HG02938 (cell line): ENCODE measurements around the gene NRXN2.
"Not testable (repeated sequence)": the region's sequence is repeated elsewhere in the genome, so short reads cannot be mapped to it uniquely, and the experiment has no call there.

Experiments used
- ATAC-seq: cut with Tn5 transposase; IDR thresholded peaks from one replicate; pipeline ENCODE4 v1.9.1; 2021; ENCODE audit warnings: mild to moderate bottlenecking, moderate library complexity; ENCODE audit not compliant: unreplicated experiment

Gene NRXN2

DNA sequence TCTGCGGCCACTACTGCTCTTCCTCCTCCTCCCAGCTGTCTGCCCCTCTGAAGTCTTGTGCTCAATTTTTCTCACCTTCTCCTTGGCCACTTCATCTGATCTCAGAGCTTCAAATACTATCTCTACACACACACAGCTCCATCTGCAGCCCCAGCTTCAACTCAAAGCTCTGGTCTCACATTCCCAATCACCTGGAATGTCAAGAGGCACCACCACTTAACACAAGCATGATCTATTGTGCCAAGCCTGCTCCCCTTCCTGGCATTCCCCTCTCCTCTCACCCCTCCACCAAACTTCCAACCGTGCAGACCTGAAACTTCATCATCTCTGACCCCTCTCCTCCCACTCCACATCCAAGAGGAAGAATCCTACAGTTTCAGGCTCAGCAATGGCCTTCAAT, 17.5 kb downstream of the NRXN2 start:
- no peak for ATAC-seq

- no peak for ATAC-seq
Measured at GRCh38 chr11:64703048-64703447, 19.9 kb downstream of the NRXN2 start.

- ATAC-seq, result not testable (repeated sequence)
Measured at GRCh38 chr11:64701956-64702355, 21.0 kb downstream of the NRXN2 start.

- ATAC-seq, result no peak
Measured at GRCh38 chr11:64698427-64698826, 24.6 kb downstream of the NRXN2 start.

- ATAC-seq, result no peak
Measured at GRCh38 chr11:64697663-64698375, 25.2 kb downstream of the NRXN2 start.

DNA sequence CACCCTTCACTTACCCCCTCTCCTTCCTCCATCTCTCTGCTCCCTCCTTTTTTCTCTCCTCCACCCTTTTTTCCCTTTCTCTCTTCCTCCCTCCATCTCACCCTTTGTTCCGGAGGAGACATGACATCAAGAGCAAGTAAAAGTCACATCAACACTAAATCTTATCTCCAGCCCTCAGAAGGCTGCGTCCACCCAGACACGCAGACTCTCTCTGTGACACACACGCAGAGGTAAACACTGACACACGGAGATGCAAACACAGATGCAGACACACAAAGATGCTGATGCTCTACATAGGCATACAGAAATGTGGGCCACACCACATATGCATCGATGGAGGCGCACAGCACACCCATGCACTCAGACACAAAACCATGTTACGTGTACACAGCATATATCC, 27.0 kb downstream of the NRXN2 start:
- no peak for ATAC-seq

DNA sequence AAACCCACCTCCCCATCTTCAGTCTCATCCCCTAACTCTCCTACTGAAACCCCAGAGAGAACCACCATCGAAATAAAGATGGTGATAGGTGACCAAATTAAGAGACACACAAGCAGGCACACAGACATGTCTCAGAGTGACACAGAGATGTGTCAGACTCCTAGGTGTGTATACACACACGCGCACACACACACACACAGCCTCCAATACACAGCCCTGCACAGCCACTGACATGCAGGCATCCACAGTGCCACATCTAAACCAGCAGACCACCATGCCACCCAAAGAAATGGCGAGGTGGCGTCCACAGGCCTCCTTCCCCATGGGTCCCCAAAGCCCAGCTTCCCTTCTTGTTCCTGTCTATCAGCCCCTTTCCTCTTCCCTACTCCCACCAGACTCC, 27.4 kb downstream of the NRXN2 start:
- no peak for ATAC-seq

DNA sequence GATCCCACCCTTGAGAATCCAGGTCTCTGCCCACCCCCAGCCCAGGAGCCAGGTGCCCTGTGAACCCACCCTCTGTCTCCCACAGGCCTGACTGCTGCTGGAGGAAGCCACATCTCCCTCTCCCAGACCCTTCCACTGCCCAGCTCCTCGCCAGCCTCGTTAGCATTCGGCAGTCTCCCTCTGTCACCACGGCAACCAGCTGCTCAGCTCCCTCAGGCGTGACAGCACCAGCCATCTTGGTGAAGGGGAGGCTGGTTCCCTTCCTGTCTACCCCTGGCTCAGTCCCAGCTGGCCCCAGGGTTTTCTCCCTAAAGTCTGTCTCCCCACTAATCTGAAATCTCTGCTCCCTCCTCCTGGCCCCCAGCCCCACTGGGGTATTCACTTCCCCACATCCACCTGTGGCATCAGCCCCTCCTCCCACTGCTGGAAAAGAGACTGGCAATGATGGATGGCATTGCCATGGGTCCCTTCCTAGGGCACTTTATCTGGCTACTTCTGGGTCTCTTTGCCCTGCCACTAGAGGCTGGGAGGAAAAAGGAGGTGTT, 28.1 kb downstream of the NRXN2 start:
- ATAC-seq, result no peak

GRCh38 chr11:64694026-64694755, 28.8 kb downstream of the NRXN2 start:
- no peak for ATAC-seq

GRCh38 chr11:64692764-64693331, 30.1 kb downstream of the NRXN2 start:
- no peak for ATAC-seq

- ATAC-seq, result no peak
Measured at GRCh38 chr11:64691543-64691942, 31.5 kb downstream of the NRXN2 start.

DNA sequence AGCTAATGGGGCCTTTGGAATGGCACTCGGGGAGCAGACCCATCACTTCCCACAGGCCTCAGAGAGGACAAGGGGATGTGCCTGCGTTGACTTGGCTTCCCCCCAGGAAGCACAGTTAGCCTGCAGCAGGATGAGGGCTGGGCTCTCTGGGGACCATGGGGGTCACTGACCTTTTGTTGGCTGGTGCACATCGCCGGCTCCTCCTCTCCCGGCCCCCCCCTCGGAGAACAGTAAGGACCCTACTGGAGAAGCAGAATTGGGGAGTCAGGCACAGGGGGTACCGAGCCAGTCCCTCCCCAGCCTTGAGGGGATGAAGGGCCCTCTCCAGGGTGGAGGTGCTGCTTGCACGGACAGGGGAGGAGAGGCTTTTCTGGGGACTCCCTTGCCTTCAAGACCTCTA, 32.8 kb downstream of the NRXN2 start:
- ATAC-seq, result no peak

GRCh38 chr11:64688534-64688982, 34.4 kb downstream of the NRXN2 start:
- peak; percentile 51 for ATAC-seq

DNA sequence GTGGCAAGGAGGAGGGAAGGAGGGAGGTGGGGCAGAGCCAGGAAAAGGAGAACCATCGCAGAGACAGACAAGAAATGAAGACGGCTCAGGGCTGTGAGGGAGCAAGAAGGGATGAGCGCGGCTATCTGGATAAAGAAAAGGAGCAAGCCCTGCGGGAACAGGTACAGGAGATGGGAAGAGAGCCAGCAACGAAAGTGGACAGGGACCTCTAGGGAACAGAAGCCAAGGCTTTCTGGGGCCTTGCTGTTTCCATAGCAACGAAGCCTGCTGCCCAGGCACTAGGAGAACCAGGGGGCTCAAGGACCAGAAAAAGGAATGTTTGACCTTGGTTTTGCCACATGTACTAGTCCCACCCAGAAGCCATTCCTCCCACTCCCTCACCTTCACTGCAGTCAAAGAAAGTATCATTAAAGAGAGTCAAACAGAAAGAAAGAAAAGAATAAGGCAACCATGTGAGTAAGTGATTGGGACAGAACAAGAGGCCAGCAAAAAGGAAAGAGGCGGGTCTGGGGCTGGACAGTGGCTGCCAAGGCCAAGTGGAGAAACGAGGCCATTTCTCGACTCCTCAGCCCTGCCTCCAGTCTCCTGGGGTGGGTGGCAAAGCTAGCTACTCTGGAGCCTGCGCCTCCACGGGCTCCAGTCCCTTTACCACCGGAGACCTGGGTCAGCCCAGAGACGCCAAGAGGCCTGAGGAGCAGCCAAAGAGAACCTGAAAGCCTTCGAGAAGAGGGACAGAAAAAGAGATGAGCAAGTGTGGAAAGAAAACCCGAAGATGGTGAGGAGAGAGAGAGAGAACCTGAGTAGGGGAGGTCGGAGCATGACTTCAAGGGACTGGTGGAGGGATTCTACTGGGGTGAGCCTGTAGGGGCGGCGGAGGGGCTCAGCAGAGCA, 35.1 kb downstream of the NRXN2 start:
- no peak for ATAC-seq

DNA sequence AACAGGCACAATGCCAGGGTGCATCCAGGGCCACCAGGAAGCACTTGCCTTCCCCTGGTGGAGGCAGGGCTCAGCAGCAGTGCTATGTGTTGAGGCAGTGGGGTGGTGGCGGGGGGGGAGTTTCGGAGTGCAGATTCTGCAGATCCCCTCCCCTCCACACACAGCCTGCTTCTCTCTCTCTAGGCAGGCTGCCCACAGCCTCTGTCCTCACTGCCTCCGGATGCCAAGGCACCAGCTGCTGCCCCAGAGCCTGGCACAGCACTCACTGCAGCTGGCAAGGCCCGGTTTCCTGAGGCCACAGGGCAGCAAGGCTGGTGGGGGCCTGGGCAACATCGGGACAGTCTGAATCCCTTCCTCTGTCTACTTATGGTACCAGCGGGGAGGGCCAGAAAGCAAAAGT, 35.8 kb downstream of the NRXN2 start:
- no peak for ATAC-seq

DNA sequence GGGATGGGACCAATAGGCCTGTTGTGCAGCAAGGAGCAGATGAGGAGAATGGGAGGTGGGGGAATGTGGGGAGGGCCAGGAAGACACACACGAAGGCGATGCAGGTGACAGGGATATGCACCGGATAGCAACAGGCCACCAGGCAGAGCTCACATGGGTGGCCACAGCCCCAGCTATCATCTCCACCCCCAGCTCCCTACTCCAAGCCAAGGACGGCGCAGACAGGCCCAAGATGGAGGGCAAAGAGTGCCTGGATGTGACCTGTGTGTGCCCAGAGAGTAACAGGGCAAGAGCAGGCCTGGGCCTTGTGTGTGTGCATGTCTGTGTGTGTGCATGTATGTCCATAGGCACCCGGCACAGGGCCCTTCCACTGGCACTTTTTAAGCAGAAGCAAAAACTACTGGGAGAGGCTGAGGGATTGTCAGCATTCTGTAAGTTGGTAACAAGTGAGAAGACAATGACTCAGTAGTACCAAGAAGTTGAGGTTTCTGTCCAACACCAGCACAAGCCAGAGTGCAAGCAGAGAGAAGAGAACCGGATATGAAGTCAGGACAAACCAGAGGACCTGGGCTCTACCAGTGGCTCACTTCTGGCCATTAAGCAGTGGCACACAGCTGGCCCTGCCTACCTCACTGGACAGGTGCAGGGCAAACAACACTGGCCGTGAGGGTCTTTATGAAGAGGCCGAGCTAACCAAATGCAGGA, 36.4 kb downstream of the NRXN2 start:
- ATAC-seq, result no peak

- ATAC-seq, result no peak
Measured at GRCh38 chr11:64685536-64685935, 37.5 kb downstream of the NRXN2 start.

DNA sequence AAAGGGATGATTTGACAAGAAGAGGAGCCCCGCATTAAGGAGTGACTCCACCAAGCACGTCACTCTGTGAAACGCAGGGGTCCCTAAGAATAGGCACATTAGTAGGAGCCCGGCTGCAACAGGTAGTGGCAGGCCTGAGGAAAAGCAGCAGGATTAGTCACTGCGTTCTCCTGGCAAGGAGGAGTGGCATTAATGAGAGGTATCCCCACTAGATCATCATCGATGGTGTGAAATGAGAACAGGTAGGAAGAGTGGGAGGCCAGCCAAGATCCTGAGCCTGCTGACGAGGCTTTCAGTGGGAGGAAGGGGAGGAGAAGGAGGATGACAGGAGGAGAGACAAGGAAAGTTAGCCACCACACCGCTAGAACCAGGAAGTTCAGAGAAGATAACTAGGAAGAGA, 38.6 kb downstream of the NRXN2 start:
- no peak for ATAC-seq

- no peak for ATAC-seq
Measured at GRCh38 chr11:64681171-64681570, 41.8 kb downstream of the NRXN2 start.

- no peak for ATAC-seq
Measured at GRCh38 chr11:64679846-64680245, 43.2 kb downstream of the NRXN2 start.
